ENCODE data around the gene SLC2A6.

SLC2A6 gene

DNA sequence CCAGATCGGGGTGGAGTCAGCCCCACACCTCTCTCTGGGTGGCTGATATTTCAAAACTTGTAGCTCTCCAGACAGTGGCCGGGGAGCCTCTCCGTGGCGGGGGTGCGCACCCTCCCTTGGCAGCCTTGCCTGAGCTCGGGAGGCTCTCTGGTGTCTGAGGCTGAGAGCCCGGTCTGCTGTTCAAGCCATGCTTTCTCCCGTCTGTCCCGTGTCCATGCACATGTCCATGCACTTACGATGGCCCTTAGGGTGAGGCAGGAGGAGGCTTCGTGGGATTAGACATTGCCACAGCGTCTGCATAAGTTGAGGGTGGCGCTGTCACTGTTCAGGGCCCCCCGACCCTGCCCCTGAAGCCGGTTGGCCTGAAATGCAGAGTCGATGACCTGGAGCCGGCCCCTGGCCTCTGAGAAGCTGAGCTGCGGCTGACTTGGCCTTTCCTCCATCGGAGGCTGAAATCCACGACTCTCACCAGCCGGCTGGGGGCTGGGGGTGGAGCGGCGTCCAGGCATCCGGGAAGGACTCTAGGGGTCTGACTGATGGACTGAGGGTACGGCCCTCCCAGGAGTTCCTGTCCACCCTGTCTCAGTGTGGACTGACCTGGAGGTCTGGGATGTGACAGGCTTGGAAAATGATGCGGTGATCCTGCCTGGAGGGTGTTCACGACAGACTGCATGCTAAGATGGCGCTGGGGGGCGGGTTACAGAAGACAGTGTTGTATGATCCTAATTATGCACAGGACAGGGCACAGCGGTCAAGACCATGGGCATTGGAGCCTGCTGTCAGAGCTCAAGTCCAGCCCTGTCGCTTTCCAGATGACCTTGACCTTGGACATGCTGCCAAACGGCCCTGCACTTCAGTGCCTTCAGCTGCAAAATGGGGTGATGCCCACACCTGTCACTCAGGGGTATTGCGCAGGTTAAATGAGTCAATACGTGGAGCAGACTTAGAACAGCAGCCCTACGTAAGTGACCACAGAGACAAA lies 18.3 kb upstream of the SLC2A6 start:
- no peak for DNase-seq (ENCODE audit: low read depth in 2 of 2)

DNA sequence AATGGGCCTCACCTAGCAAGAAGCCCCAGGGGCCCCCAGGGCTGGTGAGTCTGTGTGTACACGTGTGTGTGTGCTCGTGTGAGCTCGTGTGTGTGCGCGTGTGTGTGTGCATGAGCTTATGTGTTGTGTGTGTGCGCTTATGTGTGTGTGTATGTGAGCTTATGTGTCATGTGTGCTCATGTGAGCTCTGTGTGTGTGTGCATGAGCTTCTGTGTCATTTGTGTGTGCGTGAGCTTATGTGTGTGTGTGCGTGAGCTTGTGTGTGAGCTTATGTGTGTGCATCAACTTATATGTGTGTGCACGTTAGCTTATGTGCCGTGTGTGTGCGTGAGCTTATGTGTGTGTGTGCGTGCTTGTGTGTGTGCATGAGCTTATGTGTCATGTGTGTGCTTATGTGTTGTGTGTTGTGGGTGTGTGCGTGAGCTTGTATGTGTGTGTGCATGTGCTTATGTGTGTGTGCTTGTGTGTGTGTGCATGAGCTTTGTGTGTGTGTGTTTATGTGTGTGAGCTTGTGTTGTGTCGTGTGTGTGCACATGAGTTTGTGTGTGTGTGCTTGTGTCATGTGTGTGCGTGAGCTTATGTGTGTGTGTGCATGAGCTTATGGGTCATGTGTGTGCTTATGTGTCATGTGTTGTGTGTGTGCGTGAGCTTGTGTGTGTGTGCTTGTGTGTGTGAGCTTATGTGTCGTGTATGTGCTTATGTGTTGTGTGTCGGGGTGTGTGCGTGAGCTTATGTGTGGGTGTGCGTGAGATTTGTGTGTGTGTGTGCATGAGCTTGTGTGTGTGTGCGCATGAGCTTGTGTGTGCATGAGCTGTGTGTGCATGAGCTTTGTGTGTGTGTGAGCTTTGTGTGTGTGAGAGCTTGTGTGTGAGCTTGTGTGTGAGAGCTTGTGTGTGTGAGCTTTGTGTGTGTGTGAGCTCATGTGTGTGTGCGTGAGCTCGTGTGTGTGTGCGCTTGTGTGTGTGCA lies 16.7 kb upstream of the SLC2A6 start:
- no peak for DNase-seq (ENCODE audit: low read depth in 2 of 2)

DNA sequence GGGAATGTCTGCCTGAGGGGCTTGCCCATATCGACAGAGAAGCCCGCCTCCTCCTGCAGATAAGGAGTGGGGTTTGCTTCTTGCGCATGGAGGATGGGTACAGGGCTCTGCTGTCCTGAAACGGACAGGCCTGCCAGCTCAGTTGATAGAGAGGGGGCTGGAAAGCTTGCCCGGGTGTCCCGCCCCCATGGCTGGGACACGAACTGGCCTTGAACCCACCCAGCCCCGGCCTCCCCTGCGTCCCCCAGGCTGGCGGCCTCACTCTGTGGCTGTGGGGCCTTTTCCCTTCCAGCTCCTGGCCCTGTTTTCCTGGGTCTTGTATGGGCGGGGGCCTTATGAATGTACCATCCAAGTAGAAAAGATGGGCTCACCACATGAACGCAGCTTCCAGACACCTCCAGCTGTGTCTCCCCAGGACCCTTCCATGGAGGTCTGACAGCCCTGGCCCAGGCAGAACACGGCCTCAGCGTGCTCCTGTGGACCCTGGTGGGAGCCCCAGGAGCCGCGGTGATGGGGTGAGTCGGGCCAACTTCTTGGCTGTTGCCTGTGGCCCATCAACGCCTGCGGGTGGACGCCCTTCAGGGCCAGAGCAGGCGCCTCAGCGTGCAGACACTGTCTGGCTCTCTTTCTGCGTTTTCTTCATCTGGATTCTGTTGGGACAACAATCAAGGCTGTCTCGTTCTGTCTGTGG lies 15.9 kb upstream of the SLC2A6 start:
- no peak for DNase-seq (ENCODE audit: low read depth in 2 of 2)

DNA sequence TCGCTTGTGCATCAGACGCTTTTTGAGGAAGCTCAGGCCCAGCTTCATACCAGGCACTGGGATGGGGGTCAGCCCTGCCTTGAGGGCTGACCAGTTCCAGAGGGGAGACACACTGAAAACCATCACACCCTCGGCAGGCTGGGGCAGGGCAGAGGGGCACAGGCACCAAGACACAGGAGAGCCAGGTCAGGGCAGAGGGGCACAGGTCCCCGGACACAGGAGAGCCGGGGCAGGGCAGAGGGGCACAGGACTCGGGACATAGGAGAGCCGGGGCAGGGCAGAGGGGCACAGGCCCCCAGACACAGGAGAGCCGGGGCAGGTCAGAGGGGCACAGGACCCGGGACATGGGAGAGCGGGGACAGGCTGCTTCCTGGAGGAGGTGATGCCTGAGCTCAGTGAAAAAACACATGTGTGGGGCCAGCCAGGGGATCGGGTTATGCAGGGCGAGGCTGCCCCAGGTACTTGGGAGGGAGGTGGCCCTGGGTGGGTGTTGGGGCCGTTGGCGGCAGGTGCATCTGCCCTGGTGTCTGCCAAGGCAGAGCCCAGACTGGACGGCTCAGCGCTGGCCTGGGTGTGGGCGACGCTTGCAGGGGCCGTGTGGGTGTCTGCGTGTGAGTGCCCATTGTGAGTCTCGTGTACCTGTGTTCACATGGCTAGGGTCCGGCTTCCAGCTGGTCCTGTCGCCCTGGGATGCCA lies 15.1 kb upstream of the SLC2A6 start:
- DNase-seq (ENCODE audit: low read depth in 2 of 2) = no peak

DNA sequence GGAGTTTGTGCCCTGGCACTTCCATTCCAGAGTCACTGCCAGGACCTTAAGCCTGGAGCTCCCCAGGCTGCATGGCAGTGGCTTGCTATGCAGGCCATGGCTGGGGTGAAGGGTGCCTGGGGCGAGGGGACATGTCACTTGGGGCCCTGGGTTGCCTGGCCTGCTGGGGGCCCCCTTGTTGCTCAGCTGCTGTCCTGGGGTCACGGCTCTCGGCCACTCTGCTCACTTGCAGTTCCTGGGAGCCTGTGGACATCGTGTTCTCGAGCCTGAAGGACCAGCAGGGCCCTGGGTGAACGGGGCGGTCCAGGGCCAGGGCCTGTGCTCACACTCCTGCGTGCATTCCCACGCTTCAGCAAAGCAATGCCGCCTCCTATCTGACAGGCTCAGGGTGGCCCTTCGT lies 14.5 kb upstream of the SLC2A6 start:
- DNase-seq (ENCODE audit: low read depth in 2 of 2) = no peak

DNA sequence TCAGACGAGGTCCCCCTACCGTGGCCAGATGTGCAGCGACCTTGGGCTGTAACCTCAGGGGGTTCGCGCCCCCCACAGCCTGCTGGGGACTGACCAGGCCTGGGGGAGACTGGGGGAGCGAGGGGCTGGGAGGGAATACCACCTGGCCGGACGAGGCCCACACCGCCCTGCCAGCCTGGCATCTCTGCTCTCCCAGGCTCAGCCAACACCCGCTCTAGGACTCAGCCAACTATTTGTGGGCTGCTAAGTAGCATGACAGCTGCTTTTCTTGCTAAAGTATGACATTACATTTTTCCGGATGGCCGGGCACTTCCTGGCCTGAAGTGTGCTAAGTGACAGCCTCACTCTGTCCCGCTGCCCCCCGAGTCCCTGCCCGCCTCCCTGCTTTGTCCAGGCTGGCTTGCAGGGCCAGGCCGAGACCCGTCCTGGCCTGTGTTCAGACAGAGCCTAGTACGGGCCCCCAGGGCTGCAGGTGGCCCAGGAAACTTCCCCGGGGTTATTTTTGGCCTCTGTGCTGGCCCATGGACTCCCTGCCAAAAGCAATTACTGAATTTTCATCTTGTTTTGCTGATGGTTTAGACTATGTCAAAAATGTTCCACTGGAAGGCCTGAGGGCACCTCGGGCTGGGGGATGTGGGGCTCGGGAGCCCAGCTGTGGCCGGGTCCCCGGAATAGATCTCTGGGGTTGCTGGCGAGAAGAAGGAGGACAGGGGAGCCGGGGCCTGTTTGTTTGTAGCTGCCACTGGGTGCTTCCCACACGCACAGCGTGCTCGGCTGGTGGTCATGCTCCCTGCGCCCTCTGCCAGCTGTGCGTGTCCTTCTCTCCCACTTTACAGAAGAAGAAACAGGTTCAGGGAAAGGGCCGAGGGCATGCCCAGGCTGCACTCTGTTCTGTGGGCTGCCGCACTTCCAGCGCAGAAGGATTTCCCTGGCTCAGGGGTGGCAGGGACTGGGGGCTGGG lies 13.4 kb upstream of the SLC2A6 start:
- DNase-seq (ENCODE audit: low read depth in 2 of 2) = no peak

DNA sequence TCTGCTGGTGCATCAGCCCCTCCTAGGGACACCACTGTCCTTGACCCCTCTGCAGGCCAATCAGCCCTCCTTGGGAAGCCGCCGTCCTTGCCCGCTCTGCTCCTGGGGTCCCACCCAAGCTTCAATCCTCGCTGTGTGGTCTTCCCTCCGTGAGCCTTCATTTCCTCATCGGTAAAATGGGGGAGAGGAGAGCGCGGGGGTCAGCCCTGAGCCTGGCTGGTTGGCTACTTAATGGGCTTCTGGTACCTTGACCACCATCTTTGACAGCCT lies 12.7 kb upstream of the SLC2A6 start:
- DNase-seq (ENCODE audit: low read depth in 2 of 2) = no peak

DNA sequence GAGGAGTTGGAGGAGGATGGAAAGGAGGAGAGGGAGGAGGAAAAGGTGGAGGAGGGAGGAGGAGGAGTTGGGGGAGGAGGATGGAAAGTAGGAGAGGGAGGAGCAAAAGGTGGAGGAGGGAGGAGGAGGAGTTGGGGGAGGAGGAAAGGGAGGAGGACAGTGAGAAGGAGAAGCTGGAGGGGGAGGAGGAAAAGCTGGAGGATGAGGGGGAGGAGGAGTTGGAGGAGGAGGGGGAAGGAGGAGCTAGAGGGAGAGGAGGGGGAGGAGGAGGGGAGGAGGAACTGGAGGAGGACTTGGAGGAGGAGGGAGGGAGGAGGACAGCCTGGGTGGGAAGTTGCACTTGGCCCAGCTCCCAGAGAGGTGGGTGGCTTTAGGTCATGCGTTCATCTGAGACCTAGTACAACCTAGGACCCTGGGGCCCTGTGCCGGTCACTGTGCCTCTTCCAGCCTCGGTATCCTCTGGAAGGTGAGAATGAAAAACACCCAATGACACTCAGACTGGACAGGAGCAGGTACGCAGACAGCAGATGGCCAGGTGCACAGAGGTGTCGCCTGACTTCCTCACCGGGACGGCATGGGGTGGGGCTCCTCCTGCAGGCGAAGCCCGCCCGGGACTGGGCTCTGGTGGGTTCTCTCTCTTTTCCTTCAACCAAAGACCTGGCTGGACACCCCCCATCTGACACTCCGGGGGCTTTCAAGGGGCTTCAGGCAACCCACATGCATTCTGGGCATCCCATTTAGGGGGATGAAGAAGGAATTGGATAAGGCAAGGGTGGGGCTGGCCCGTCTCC lies 12.2 kb upstream of the SLC2A6 start:
- DNase-seq (ENCODE audit: low read depth in 2 of 2) = no peak

DNA sequence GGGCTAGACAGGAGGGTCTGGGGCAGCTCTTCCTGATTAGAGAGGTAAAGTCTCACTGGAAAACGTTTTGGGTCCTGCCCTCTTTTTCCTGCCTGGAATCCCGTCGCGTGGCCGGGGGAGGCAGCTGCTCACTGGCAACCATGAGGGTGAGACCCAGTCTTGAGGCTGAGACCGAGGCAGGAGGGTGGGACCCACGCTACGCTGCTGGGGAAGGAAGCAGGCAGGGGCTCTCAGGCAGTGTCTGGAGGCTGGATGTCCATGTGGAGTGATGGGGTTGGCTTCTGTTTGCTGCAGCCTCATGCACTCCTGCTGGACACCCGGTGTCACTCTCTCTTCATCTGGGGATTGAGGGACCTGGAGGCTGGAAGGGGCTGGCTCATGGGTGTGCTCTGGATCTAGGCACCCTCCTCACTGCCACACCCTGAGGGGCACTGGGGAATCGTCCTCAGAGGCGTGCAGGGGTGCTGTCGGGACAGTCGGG lies 11.3 kb upstream of the SLC2A6 start:
- no peak for DNase-seq (ENCODE audit: low read depth in 2 of 2)

DNA sequence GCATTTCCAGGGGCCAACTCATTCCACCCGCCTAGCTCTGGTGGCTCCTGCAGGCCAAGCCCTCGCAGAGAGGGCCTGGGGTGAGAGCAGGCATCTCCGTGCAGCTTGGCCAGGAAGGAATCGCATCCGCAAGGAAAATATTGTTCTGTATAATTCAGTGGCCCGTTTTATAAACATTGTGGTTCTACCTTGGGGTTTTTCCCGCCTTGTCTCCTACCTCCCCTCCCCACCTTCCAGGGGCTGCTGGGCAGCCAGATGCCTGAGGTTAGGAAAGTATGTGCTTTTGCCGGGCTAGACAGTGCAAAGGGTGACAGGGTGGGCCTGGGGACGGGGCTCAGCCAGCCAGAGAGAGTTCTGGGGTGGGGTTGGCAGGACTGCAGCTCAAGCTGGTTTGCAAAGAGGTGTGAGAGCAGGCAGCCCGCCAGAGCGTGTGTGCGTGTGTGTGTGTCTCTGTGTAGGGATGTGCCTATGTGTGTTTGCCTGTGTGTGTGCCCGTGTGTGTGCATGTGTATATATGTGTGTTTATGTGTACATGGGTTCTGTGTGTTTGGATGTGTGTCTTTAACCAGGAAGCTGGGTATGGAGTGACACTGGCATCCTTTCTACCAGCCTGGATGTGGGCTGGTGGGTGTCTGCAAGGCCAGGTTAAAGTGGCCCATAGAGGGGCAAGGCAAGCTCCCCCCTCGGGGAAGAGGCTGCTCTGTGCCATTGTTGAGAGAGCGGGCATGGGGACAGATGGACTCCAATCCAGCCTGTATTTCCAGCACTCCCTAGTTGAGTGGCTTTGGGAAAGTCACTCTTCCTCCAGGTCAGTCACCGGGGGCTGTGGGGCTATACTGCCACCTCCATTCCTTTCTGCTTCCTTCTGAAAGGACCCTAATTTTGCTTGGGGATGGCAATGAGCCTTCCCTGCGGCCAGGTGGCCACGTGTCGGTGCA lies 10.6 kb upstream of the SLC2A6 start:
- DNase-seq (ENCODE audit: low read depth in 2 of 2) = no peak

DNA sequence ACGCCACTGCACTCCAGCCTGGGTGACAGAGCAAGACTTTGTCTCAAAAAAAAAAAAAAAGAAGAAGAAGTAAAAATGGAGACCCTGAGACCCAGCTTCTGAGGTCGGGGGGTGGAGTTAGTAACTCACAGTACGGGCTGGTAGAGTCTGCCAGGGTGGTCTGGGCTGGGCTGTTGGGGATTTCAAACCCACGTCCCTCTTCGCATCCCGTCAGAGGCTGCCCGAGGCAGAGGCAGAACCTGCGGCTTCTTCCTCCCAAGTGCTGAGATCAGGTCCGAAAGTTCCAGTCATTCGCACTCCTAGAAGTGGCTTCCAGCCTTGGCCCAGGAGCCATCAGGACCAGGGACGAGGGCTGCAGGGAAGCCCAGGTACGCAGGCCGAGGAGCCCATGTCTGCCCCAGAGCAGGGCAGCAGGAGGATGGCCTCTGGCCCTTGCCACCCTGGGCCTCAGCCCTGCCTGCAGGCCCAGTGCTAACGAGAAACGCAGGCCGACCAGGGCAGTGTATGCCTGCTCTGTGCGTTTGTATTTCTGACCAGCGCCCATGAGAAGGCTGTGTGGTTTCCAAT lies 9.9 kb upstream of the SLC2A6 start:
- DNase-seq (ENCODE audit: low read depth in 2 of 2) = no peak

DNA sequence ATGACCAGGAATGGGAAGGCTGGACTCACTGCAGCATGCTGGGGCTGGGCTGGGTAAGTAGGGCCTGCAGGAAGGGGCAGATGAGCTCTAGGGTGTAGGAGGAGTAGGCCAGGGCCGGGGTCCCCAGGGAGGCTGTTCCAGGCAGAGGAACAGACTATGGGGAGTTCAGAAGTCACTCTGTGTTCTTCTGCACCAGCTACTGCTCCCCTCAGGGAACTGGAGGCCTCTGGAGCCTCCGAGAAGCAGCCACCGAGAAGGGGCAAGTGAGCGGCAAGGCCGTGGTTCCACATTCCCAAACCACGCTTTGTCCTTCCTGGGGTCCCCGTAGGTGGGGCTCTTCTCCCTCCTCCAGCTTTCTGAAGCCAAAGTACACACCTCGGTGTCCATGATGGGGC lies 8.4 kb upstream of the SLC2A6 start:
- no peak for DNase-seq (ENCODE audit: low read depth in 2 of 2)

DNA sequence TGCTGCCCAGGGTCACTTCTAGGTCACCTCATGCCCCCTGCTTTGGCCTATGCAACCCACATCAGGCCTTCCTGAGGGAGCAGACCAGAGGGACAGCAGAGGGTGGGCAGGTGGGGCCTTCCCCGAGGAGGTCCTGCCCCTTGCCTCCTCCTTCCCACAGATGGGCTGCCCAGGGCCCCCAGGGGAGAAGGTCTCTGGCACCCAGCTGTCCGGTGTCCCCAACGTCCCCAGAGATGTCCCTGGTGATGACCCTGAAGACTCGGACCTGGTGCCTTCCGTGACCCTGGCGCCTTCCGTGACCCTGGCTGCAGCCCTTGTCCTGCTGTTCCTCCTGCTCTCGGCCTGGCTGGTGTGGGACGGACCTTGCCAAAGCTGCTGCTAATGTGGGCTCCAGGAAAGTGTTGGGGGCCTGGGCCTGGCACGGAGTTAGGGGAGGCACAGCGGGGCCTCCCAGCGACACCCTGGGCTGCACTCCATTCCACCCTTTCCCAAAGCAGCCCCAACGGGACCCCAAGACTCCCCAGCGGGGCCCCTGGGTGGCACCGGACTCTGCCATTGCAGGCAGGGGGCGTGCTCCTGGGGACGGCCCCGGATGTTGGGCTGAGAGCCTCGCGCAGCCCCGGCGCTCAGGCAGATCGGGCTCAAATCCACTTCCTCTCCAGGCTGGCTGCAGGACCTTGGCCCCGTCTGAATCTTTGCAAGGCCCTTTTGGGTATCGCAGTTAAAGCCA lies 6.8 kb upstream of the SLC2A6 start:
- no peak for DNase-seq (ENCODE audit: low read depth in 2 of 2)

DNA sequence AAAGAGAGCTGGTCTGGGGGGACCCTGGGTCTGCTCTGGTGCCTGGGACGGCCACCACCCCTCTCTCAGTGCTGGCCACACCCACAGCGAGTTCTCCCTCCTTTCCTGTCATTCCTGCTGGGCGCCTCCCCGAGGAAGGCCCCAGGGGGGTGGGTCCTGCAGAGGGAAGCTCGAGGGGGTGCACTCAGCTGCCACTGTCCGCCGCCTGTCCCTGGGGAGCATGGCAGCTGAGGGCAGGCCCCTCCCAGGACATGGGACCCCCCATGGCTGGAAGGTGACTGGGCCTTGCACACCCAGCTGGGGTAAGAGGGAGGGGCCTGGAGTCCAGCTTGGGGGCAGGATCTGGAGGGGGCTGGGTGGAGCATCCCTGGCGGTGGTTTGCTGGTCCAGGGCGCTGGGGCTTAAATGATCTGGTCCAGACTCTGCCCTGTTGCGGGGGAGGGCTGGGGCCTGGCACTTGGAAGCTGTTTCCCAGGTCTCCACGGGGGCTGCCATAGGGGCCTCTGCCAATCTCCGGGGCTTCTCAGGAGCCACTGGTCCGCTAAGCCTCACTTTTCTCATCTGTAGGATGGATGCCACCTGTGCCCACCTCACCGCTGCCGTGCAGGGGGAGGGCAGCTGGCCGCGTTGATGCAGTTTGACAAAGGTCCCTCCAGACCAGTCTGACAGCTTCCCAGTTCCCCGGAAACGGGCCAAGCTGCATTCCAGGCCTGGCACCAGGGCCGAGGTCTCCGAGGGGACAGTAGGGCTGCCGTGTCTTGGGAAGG lies 6.0 kb upstream of the SLC2A6 start:
- DNase-seq (ENCODE audit: low read depth in 2 of 2) = no peak

DNA sequence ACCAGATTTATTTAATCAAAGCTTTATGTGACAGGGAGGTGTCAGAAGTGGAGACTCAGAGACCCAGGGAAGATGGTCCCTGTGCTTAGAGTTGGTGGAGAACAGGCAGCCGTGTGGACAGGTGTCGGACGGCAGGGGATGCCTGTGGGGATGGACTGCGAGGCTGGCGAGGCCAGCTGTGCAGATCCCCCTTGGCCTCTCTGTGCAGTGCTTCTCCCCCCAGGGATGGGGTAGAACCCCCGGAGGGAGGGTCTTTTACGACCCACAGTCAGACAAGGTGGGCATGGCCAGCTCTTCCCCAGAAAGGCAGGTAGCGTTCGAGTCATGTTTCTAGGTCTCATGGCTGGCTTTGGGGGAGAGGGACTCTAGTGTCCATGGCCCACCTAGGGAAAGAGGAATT lies 4.7 kb upstream of the SLC2A6 start:
- DNase-seq (ENCODE audit: low read depth in 2 of 2) = no peak

DNA sequence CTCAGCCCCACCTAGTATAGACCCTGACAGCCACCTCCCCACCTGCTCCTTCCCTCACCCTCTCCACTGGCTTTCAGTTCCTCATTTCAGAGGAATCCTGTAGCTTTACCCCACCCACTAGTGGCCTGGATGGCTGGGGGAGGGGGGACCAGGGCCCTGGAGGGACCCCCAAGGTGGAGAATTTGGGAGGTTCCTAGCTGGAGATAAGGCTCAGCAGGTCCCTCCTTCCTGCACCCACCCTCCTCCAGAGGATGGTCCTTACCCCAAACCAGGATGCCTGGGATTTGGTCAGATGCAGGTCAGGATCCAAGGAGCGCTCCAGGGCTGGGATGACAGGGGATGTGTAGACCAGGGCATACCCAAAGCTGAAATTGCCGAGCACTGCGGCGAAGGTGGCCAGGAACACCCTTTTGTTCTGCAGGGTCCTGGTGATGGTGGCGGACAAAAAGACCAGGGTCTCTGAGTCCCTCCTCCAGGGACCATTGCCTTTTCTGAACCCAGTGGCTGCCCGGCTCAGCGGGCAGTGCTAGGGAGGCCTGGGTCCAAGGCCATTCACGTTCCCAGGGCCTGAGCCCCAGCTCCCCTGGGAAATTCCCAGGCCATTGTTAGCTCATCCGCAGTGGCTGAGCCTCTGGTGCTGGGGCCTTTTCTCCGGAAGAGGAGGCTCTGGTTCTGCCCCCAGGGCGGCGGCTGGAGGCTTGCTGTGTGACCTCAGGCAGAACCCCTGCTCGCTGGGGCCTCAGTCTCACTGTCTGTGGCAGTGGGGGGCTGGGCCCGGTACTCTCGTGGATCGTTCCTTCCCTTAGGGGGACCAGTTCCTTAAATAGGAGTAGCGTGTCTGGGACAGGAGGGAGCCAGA lies 678 bp downstream of the SLC2A6 start:
- DNase-seq (ENCODE audit: low read depth in 2 of 2) = no peak
